C4-2B (cell line): ENCODE data around the gene TRIO.

Experiments used
- CTCF ChIP-seq: fragments of 450-650 bp; conservative IDR thresholded peaks from 2 replicates; pipeline ENCODE4 v1.5.1; 2017; ENCODE audit warnings: mild to moderate bottlenecking
- ZFX ChIP-seq: fragments of 450-650 bp; IDR thresholded peaks from 2 replicates; pipeline ENCODE4 v1.6.1; 2017

GRCh38 chr5:14351845-14352712 lies 208.9 kb downstream of the TRIO start:
- peak; percentile 99 for TF ChIP-seq CTCF
- TF ChIP-seq ZFX: no peak
